Right lobe of liver (tissue), 4 donors: ENCODE data around the gene KCNC1.

Source experiments
- POLR2A ChIP-seq: fragments of 450-650 bp; IDR thresholded peaks from one replicate; pipeline ENCODE4 v1.6.1; 2017; ENCODE audit warnings: antibody characterized with exemption, mild to moderate bottlenecking
- TF ChIP-seq, protein P1 (sequence below), 4 donors: fragments of 200-600 bp in 3 of 4; fragments of 450-650 bp in 1 of 4; IDR thresholded peaks; one replicate each; pipeline versions ENCODE4 v1.5.1 to v1.8.0; 2016 to 2022; ENCODE audit warnings: antibody characterized with exemption in 4 of 4, mild to moderate bottlenecking in 2 of 4
- donor health status: DM: no; HTN: no; CAD: no.
- donor health status: DM: no; HTN: no; CAD: no.
- donor health status: DM: no; HTN: yes; CAD: no.

DNA sequence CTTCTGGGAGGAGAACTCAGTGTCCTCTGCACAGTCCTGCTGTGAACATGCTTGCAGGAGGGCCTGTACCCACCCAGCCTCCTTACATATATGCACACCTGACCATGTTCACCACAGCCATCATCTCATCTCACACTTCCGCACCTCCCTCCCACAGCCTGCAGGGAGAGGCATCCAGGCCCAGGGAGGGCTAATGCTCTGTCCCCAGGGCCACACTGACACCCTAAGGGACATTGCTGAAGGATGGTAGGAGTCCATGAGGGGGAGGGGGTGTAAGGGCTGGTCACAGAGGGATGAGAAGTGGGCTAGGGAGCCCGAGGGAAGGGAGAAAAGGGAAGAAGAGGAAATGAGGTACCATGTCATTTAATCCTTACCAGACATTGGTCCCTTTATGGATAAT is 4.4 kb upstream of the KCNC1 start:
- TF ChIP-seq, protein P1, sequence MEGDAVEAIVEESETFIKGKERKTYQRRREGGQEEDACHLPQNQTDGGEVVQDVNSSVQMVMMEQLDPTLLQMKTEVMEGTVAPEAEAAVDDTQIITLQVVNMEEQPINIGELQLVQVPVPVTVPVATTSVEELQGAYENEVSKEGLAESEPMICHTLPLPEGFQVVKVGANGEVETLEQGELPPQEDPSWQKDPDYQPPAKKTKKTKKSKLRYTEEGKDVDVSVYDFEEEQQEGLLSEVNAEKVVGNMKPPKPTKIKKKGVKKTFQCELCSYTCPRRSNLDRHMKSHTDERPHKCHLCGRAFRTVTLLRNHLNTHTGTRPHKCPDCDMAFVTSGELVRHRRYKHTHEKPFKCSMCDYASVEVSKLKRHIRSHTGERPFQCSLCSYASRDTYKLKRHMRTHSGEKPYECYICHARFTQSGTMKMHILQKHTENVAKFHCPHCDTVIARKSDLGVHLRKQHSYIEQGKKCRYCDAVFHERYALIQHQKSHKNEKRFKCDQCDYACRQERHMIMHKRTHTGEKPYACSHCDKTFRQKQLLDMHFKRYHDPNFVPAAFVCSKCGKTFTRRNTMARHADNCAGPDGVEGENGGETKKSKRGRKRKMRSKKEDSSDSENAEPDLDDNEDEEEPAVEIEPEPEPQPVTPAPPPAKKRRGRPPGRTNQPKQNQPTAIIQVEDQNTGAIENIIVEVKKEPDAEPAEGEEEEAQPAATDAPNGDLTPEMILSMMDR (IDR thresholded peaks at IDR 0.05) = no peak
- TF ChIP-seq POLR2A = no peak
